K562 (cell line): Measurements from ENCODE around the gene CXCL16. TPM values are rescaled to one million over a fixed set of nuclear protein-coding genes. Genes with fewer than 3 reads are reported as not detected.

Source experiments
- ATAC-seq: fragments of 200-7000 bp; cut with Tn5 transposase; 3 replicates; pipeline ENCODE4 v1.9.1; 2020; ENCODE audit warnings: moderate library complexity
- BruUV-seq: library from RNA; stranded (reverse); fragments of 400-500 nt; replicated peaks from 2 replicates; lab custom pipeline; 2021; lab: Mats Ljungman, UMichigan
- CTCF ChIA-PET: fragments of 300-600 bp; formaldehyde crosslinking; extraction: SDS; loops from one replicate; lab custom pipeline; 2021; ENCODE audit warnings: low intra/inter-chr PET ratio; lab: Yijun Ruan, JAX
- POLR2A ChIA-PET: fragments of 300-600, 350-650 bp; sonication (Branson Sonifier 250); formaldehyde crosslinking; extraction: SDS; loops from one replicate; lab custom pipeline; 2021; ENCODE audit warnings: antibody characterized with exemption, inconsistent platforms; lab: Yijun Ruan, JAX
- DNase-seq, 4 experiments: peaks; one replicate each; pipeline versions ENCODE4 v3.0.0 to v3.0.0-alpha.2; 2011 to 2018; ENCODE audit warnings: low spot score in 3 of 4, mixed read lengths in 3 of 4; ENCODE audit errors: extremely low read depth in 1 of 4
- FAIRE-seq: peaks from 2 replicates; lab custom pipeline; 2011; peaks lifted over from hg19 to GRCh38; lab: Jason Lieb, UNC
- H2AFZ ChIP-seq: 2 replicates; pipeline ENCODE4 v1.6.0; 2011; ENCODE audit warnings: low read depth, low read length, control low read depth, inconsistent platforms
- H3K27ac ChIP-seq: fragments of 200-600 bp; 3 replicates; pipeline ENCODE4 v1.8.0; 2011; ENCODE audit warnings: low read depth, mild to moderate bottlenecking, control low read depth, inconsistent platforms, low read length, moderate library complexity, mixed read lengths; ENCODE audit errors: extremely low read depth
- H3K27me3 ChIP-seq, 2 experiments: fragments of 300-600 bp in 1 of 2; 2 replicates in 1 of 2; 3 replicates in 1 of 2; pipeline versions ENCODE4 v1.6.0 to v1.8.0; 2011; ENCODE audit warnings: inconsistent platforms in 2 of 2, low read length in 2 of 2, mild to moderate bottlenecking in 1 of 2, mixed read lengths in 1 of 2, moderate library complexity in 1 of 2; ENCODE audit not compliant: control insufficient read depth in 2 of 2, insufficient read depth in 2 of 2
- H3K36me3 ChIP-seq: fragments of 300-600 bp; 3 replicates; pipeline ENCODE4 v1.8.0; 2011; ENCODE audit warnings: mild to moderate bottlenecking, low read length, inconsistent platforms; ENCODE audit not compliant: control insufficient read depth, insufficient read depth
- H3K4me1 ChIP-seq, 2 experiments: fragments of 200-600 bp in 1 of 2; replicated peaks in 1 of 2; 2 replicates in 1 of 2; 3 replicates in 1 of 2; pipeline versions ENCODE4 v1.5.1 to v1.8.0; 2011; ENCODE audit warnings: inconsistent platforms in 2 of 2, low read length in 2 of 2, mild to moderate bottlenecking in 1 of 2, mixed read lengths in 1 of 2, moderate library complexity in 1 of 2; ENCODE audit not compliant: control insufficient read depth in 2 of 2, insufficient read depth in 2 of 2
- H3K4me2 ChIP-seq: 2 replicates; pipeline ENCODE4 v1.6.1; 2011; ENCODE audit warnings: low read length, control low read depth, inconsistent platforms, mixed read lengths; ENCODE audit not compliant: insufficient read depth
- H3K4me3 ChIP-seq: fragments of 200-600 bp; sonication (generic), shearing (Covaris generic); 2 replicates; pipeline ENCODE4 v1.5.1; 2016; ENCODE audit warnings: control low read depth, inconsistent platforms
- H3K79me2 ChIP-seq: fragments of 200-600 bp; 3 replicates; pipeline ENCODE4 v1.8.0; 2011; ENCODE audit warnings: low read length, inconsistent platforms; ENCODE audit not compliant: control insufficient read depth, insufficient read depth
- H3K9ac ChIP-seq, 2 experiments: 2 replicates each; pipeline versions ENCODE4 v1.6.0 to v1.6.1; 2011; ENCODE audit warnings: low read depth in 2 of 2, low read length in 2 of 2, control low read depth in 1 of 2, inconsistent platforms in 1 of 2, mild to moderate bottlenecking in 1 of 2, mixed read lengths in 1 of 2; ENCODE audit not compliant: insufficient read depth in 1 of 2
- H3K9me1 ChIP-seq: one replicate; pipeline ENCODE4 v1.6.0; 2011; ENCODE audit warnings: inconsistent platforms, mild to moderate bottlenecking, low read length, moderate library complexity; ENCODE audit not compliant: control insufficient read depth, insufficient read depth
- H3K9me3 ChIP-seq: replicated peaks from 2 replicates; pipeline ENCODE4 v1.5.1; 2011; ENCODE audit warnings: low read depth, low read length, inconsistent platforms; ENCODE audit not compliant: control insufficient read depth, insufficient read depth
- H4K20me1 ChIP-seq: replicated peaks from 2 replicates; pipeline ENCODE4 v1.6.1; 2011; ENCODE audit warnings: low read length, inconsistent platforms, mixed read lengths; ENCODE audit not compliant: control insufficient read depth, insufficient read depth
- FOXA1 ChIP-seq: fragments of 450-650 bp; IDR thresholded peaks from 2 replicates; pipeline ENCODE4 v1.6.1; 2016; ENCODE audit warnings: mild to moderate bottlenecking, borderline replicate concordance
- HDAC1 ChIP-seq, 2 experiments: fragments of 450-650 bp; IDR thresholded peaks; 2 replicates each; pipeline ENCODE4 v1.6.1; 2016 to 2017; ENCODE audit warnings: inconsistent platforms in 1 of 2, mild to moderate bottlenecking in 1 of 2, moderate library complexity in 1 of 2
- MAFK ChIP-seq: IDR thresholded peaks from 2 replicates; pipeline ENCODE4 v1.6.1; 2011; ENCODE audit warnings: low read length, improper control_type of control experiment
- MTF1 ChIP-seq: fragments of 250-450 bp; sonication (Bioruptor Pico); IDR thresholded peaks from 2 replicates; pipeline ENCODE4 v1.9.0; 2021; ENCODE audit warnings: moderate library complexity, mild to moderate bottlenecking, inconsistent platforms, borderline replicate concordance
- POLR2B ChIP-seq: fragments of 450-650 bp; IDR thresholded peaks from 2 replicates; pipeline ENCODE4 v1.6.1; 2018; ENCODE audit warnings: low read depth; ENCODE audit not compliant: partially characterized antibody
- SMAD4 ChIP-seq: fragments of 250-450 bp; sonication (Bioruptor Pico); conservative IDR thresholded peaks from 2 replicates; pipeline ENCODE4 v1.8.0; 2021; ENCODE audit warnings: inconsistent platforms, mild to moderate bottlenecking, moderate library complexity
- SREBF2 ChIP-seq: sonication (generic); formaldehyde crosslinking; IDR thresholded peaks from 2 replicates; pipeline ENCODE4 v1.4.0; 2020; ENCODE audit warnings: mild to moderate bottlenecking, missing genetic modification reagents
- ZBTB7A ChIP-seq: IDR thresholded peaks from 2 replicates; pipeline ENCODE4 v1.6.1; 2011; ENCODE audit warnings: low read depth, mild to moderate bottlenecking, low read length, moderate library complexity, borderline replicate concordance; ENCODE audit not compliant: control insufficient read depth
- ZZZ3 ChIP-seq: fragments of 450-650 bp; IDR thresholded peaks from 2 replicates; pipeline ENCODE4 v1.6.1; 2016; ENCODE audit warnings: antibody characterized with exemption, mild to moderate bottlenecking, moderate library complexity
- WGBS: fragments of 100-300 bp; shearing (Covaris generic); methylation state at CpG from one replicate; pipeline ENCODE4 v1.1.6; 2016; ENCODE audit warnings: low coverage, mixed read lengths; ENCODE audit not compliant: insufficient coverage; ENCODE audit errors: missing lambda C conversion rate; 5-methylcytosine and 5-hydroxymethylcytosine counted together
- in situ Hi-C: fragments of 300-500 bp; cut with MboI; formaldehyde crosslinking; loops from 4 replicates; pipeline ENCODE4 v1.15.0; 2018; ENCODE audit warnings: inconsistent platforms, mixed read lengths
- intact Hi-C: fragments of 100-400 bp; cut with micrococcal nuclease; formaldehyde crosslinking; loops from 2 replicates; pipeline ENCODE4 v1.14.2; 2022
- polyA plus RNA-seq, 8 experiments: library from polyadenylated mRNA; depleted of rRNA in 4 of 8; stranded (reverse) in 5 of 8; unstranded in 3 of 8; fragments of >200 nt; fragmentation: Nextera tagmentation in 2 of 8; fragmentation: Illumina TruSeq in 1 of 8; extraction: Ambion mirVana in 2 of 8; extraction: Trizol in 1 of 8; gene quantifications; 2 replicates each; pipeline versions ENCODE4 v1.2.1 to v1.2.3, GENCODE V29; 2011 to 2014; ENCODE audit warnings: inconsistent platforms in 1 of 8, missing spikeins in 1 of 8
- total RNA-seq, 7 experiments: library from RNA; depleted of rRNA in 6 of 7; stranded (reverse); fragments of >200 nt in 6 of 7; fragmentation: Illumina TruSeq in 2 of 7; extraction: Trizol in 2 of 7; gene quantifications; 2 replicates each; pipeline versions ENCODE4 v1.2.1 to v1.2.3, GENCODE V29; 2011 to 2021; ENCODE audit warnings: low replicate concordance in 1 of 7
- TF ChIP-seq, protein P1 (sequence below), 2 experiments: fragments of 150-350 bp in 1 of 2; IDR thresholded peaks; 2 replicates each; pipeline ENCODE4 v1.6.1; 2012 to 2016; ENCODE audit warnings: low read depth in 2 of 2, low read length in 2 of 2, mild to moderate bottlenecking in 1 of 2, moderate library complexity in 1 of 2
- TF ChIP-seq, protein P2 (sequence below): sonication (generic); formaldehyde crosslinking; IDR thresholded peaks from 2 replicates; pipeline ENCODE4 v1.8.1; 2023; ENCODE audit warnings: mild to moderate bottlenecking, missing genetic modification reagents
- TF ChIP-seq, protein P3 (sequence below): fragments of 450-650 bp; IDR thresholded peaks from 2 replicates; pipeline ENCODE4 v1.6.1; 2016; ENCODE audit warnings: low read depth, mild to moderate bottlenecking, moderate library complexity

CXCL16 gene
- total and polyA plus RNA-seq, 9 of the 15 experiments (the other 6 are each of a cell fraction or from before 2014, with no cell fraction given), result 0.05 to 0.68 (median 0.22) TPM; not detected in 2

DNA sequence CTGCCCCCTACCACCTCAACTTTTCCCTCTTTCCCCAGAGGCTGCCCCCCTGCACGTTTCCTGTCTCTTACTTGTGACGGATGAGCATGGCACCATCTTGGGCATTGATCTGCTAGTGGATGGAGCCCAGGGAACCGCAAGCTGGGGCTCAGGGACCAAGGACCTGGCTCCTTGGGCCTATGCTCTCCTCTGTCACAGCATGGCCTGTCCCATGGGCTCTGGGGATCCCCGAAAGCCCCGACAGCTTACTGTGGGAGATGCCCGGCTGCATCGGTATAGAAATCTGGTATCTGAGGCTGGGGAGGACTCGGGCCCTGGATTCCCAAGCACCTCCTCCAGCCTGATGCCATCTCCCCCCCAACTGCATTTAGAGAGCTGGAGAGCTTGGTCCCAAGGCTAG, 1.8 kb upstream of the CXCL16 start:
- CTCF ChIA-PET, result no interaction called here
- Histone ChIP-seq H3K27ac (no peak overlapping the region), H3K9ac (no peak overlapping the region), H3K4me2 (no peak overlapping the region), H3K9me3 (no peaks in the 10 kb centered on the region), H4K20me1 (no peaks in the 10 kb centered on the region), H3K79me2 (no peaks in the 10 kb centered on the region), H3K27me3 (peaks cover 15 to 49% of the 10 kb centered on the region in 2 experiments), H3K9me1 (no peaks in the 10 kb centered on the region), H2AFZ (no peak overlapping the region), H3K4me3 (no peak overlapping the region), H3K36me3 (no peaks in the 10 kb centered on the region), H3K4me1 (peaks cover 0 to 25% of the 10 kb centered on the region in 2 experiments; a peak in 2 of 5 replicates)
- POLR2A ChIA-PET, result interaction anchor here (0.6 to 1.1 kb wide), 3 partner anchors 13 to 847 kb away, joined by 3 read pairs; no protein-coding TSS in a partner anchor
- in situ Hi-C loops, result no loop called here
- 26% methylated on average over 3 of the region's 8 CpGs for whole genome bisulfite sequencing
- ATAC-seq, result no peak
- BruUV-seq, result no TSS peak
- no peak for DNase-seq
- intact Hi-C loops, result no loop called here
- no peak for TF ChIP-seq MTF1 (CRISPR knock-in tag)
- TF ChIP-seq, protein P1, sequence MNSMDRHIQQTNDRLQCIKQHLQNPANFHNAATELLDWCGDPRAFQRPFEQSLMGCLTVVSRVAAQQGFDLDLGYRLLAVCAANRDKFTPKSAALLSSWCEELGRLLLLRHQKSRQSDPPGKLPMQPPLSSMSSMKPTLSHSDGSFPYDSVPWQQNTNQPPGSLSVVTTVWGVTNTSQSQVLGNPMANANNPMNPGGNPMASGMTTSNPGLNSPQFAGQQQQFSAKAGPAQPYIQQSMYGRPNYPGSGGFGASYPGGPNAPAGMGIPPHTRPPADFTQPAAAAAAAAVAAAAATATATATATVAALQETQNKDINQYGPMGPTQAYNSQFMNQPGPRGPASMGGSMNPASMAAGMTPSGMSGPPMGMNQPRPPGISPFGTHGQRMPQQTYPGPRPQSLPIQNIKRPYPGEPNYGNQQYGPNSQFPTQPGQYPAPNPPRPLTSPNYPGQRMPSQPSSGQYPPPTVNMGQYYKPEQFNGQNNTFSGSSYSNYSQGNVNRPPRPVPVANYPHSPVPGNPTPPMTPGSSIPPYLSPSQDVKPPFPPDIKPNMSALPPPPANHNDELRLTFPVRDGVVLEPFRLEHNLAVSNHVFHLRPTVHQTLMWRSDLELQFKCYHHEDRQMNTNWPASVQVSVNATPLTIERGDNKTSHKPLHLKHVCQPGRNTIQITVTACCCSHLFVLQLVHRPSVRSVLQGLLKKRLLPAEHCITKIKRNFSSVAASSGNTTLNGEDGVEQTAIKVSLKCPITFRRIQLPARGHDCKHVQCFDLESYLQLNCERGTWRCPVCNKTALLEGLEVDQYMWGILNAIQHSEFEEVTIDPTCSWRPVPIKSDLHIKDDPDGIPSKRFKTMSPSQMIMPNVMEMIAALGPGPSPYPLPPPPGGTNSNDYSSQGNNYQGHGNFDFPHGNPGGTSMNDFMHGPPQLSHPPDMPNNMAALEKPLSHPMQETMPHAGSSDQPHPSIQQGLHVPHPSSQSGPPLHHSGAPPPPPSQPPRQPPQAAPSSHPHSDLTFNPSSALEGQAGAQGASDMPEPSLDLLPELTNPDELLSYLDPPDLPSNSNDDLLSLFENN (IDR thresholded peaks at IDR 0.05; ENCODE audit: low read depth in 2 of 2, low read length in 2 of 2), result no peak
- TF ChIP-seq, protein P2, sequence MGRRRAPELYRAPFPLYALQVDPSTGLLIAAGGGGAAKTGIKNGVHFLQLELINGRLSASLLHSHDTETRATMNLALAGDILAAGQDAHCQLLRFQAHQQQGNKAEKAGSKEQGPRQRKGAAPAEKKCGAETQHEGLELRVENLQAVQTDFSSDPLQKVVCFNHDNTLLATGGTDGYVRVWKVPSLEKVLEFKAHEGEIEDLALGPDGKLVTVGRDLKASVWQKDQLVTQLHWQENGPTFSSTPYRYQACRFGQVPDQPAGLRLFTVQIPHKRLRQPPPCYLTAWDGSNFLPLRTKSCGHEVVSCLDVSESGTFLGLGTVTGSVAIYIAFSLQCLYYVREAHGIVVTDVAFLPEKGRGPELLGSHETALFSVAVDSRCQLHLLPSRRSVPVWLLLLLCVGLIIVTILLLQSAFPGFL (CRISPR knock-in tag), result no peak
- TF ChIP-seq, protein P3, sequence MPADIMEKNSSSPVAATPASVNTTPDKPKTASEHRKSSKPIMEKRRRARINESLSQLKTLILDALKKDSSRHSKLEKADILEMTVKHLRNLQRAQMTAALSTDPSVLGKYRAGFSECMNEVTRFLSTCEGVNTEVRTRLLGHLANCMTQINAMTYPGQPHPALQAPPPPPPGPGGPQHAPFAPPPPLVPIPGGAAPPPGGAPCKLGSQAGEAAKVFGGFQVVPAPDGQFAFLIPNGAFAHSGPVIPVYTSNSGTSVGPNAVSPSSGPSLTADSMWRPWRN, result no peak
- no peak for TF ChIP-seq FOXA1
- no peak for TF ChIP-seq ZBTB7A
- no peak for TF ChIP-seq SMAD4 (CRISPR knock-in tag)
- TF ChIP-seq POLR2B, result no peak
- TF ChIP-seq ZZZ3, result no peak
- TF ChIP-seq SREBF2, result no peak
- no peak for TF ChIP-seq MAFK
- TF ChIP-seq HDAC1 (IDR thresholded peaks at IDR 0.05), result no peak
- no peak for FAIRE-seq
